ENCODE data around the gene RANGAP1.

DNA sequence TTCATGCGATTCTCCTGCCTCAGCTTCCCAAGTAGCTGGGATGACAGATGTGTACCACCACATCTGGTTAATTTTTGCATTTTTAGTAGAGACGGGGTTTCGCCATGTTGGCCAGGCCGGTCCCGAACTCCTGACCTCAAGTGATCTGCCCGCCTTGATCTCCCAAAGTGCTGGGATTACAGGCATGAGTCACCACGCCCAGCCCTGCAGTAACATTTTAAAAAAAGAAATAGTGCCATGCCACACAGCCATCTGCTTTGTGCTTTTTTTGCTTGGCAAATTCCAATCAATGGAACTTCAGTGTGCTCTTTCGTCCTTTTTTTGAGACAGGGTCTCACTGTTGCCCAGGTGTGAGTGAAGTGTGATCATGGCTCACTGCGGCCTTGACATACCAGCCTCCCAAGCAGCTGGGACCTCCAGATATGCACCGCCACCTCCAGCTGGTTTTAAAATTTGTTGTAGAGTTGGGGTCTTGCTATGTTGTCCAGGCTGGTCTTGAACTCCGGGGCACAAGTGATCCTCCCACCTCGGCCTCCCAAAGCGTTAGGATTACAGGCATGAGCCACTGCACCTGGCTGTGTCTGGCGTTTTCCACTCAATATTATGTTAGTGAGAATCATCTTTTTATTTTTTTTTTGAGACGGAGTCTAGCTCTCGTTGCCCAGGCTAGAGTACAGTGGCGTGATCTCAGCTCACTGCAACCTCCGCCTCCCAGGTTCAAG is 43.4 kb downstream of the RANGAP1 start:
- TF ChIP-seq, protein P1, sequence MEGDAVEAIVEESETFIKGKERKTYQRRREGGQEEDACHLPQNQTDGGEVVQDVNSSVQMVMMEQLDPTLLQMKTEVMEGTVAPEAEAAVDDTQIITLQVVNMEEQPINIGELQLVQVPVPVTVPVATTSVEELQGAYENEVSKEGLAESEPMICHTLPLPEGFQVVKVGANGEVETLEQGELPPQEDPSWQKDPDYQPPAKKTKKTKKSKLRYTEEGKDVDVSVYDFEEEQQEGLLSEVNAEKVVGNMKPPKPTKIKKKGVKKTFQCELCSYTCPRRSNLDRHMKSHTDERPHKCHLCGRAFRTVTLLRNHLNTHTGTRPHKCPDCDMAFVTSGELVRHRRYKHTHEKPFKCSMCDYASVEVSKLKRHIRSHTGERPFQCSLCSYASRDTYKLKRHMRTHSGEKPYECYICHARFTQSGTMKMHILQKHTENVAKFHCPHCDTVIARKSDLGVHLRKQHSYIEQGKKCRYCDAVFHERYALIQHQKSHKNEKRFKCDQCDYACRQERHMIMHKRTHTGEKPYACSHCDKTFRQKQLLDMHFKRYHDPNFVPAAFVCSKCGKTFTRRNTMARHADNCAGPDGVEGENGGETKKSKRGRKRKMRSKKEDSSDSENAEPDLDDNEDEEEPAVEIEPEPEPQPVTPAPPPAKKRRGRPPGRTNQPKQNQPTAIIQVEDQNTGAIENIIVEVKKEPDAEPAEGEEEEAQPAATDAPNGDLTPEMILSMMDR (IDR thresholded peaks at IDR 0.05), result no peak
- TF ChIP-seq EZH2 (IDR thresholded peaks at IDR 0.05; ENCODE audit: borderline replicate concordance, insufficient read depth, low read depth, low read length, poor library complexity, severe bottlenecking), result no peak

Data from B cell (primary cell).